ENCODE results near the gene ALKBH5.

- TF ChIP-seq AFF4 (CRISPR knock-in tag; IDR thresholded peaks at IDR 0.05) (no peak), HDAC6 (IDR thresholded peaks at IDR 0.05; ENCODE audit: low read depth, low read length) (no peak), HES1 (IDR thresholded peaks at IDR 0.05; ENCODE audit: low read depth) (no peak), ZNF239 (CRISPR knock-in tag; IDR thresholded peaks at IDR 0.05) (no peak), HMGXB4 (CRISPR knock-in tag; IDR thresholded peaks at IDR 0.05) (no peak), TEAD4 (IDR thresholded peaks at IDR 0.05; ENCODE audit: low read length) (no peak), TEAD4 (CRISPR knock-in tag; IDR thresholded peaks at IDR 0.05; ENCODE audit: borderline replicate concordance) (no peak), MEF2A (IDR thresholded peaks at IDR 0.05; ENCODE audit: control insufficient read depth, low read depth, low read length) (no peak), POLR2AphosphoS5 (IDR thresholded peaks at IDR 0.05; ENCODE audit: control insufficient read depth, insufficient read depth, low read depth, low read length) (no peak), EZH2 (IDR thresholded peaks at IDR 0.05; ENCODE audit: borderline replicate concordance, low read depth, low read length) (no peak), YY1 (IDR thresholded peaks at IDR 0.05; ENCODE audit: borderline replicate concordance in 1 of 3, control insufficient read depth in 1 of 3, extremely low read depth in 1 of 3, insufficient read depth in 3 of 3, insufficient read length in 1 of 3, insufficient replicate concordance in 2 of 3, low read depth in 1 of 3, low read length in 2 of 3) (no peak), FOXP1 (CRISPR knock-in tag; IDR thresholded peaks at IDR 0.05) (no peak)
These were observed 7.6 kb downstream of the ALKBH5 start for GRCh38 chr17:18191236-18191667.
